SU-DHL-6 (cell line): ENCODE data around the gene IGF2BP2.

Source experiments
- H2AFZ ChIP-seq: fragments of 200-600 bp; sonication (generic); 2 replicates; pipeline ENCODE4 v1.6.1; 2014; ENCODE audit warnings: low read depth, mild to moderate bottlenecking, moderate library complexity, mixed read lengths, antibody characterized with exemption, low read length; ENCODE audit not compliant: severe bottlenecking
- H3F3A ChIP-seq: fragments of 200-600 bp; shearing (Covaris generic); 2 replicates; pipeline ENCODE4 v1.6.0; 2016; ENCODE audit warnings: antibody characterized with exemption, mild to moderate bottlenecking; ENCODE audit not compliant: insufficient read depth
- H3K27ac ChIP-seq: fragments of 200-600 bp; sonication (generic); 2 replicates; pipeline ENCODE4 v1.5.1; 2016; ENCODE audit warnings: low read depth, mild to moderate bottlenecking, low read length, moderate library complexity, mixed read lengths
- H3K27me3 ChIP-seq: fragments of 200-600 bp; sonication (generic), shearing (Covaris generic); 2 replicates; pipeline ENCODE4 v1.6.0; 2014; ENCODE audit warnings: mild to moderate bottlenecking, low read length
- H3K36me3 ChIP-seq: fragments of 200-600 bp; sonication (generic); 2 replicates; pipeline ENCODE4 v1.6.1; 2014; ENCODE audit warnings: mild to moderate bottlenecking, low read length, mixed read lengths
- H3K4me2 ChIP-seq: fragments of 300-600, 200-600 bp; shearing (Covaris generic), sonication (generic); 2 replicates; pipeline ENCODE4 v1.6.0; 2014; ENCODE audit warnings: low read length, low read depth, mild to moderate bottlenecking; ENCODE audit not compliant: poor library complexity, severe bottlenecking
- H3K4me3 ChIP-seq: fragments of 200-600 bp; sonication (generic); 2 replicates; pipeline ENCODE4 v1.5.1; 2014; ENCODE audit warnings: antibody characterized with exemption, low read length, mild to moderate bottlenecking, mixed read lengths; ENCODE audit not compliant: insufficient read depth, poor library complexity, severe bottlenecking
- H3K79me2 ChIP-seq: fragments of 200-600 bp; sonication (generic); 2 replicates; pipeline ENCODE4 v1.6.1; 2014; ENCODE audit warnings: mild to moderate bottlenecking, low read length, moderate library complexity; ENCODE audit not compliant: insufficient read depth
- H3K9ac ChIP-seq: fragments of 200-600 bp; sonication (generic); 2 replicates; pipeline ENCODE4 v1.7.0; 2014; ENCODE audit warnings: mild to moderate bottlenecking, low read length
- H3K9me2 ChIP-seq: fragments of 200-600 bp; sonication (generic); replicated peaks from 2 replicates; pipeline ENCODE4 v1.6.1; 2014; ENCODE audit warnings: low read length; ENCODE audit not compliant: insufficient read depth
- H3K9me3 ChIP-seq: fragments of 200-600 bp; sonication (generic); 2 replicates; pipeline ENCODE4 v1.6.1; 2014; ENCODE audit warnings: low read length, mixed read lengths; ENCODE audit not compliant: insufficient read depth
- H4K20me1 ChIP-seq: fragments of 200-600 bp; sonication (generic); 2 replicates; pipeline ENCODE4 v1.6.1; 2014; ENCODE audit warnings: low read depth, mild to moderate bottlenecking, antibody characterized with exemption, low read length, moderate library complexity, mixed read lengths
- EZH2phosphoT487 ChIP-seq: fragments of 200-600 bp; sonication (generic), shearing (Covaris generic); conservative IDR thresholded peaks from 2 replicates; pipeline ENCODE4 v1.6.1; 2018; ENCODE audit warnings: mild to moderate bottlenecking, antibody characterized with exemption, low read length, moderate library complexity, mixed read lengths
- TF ChIP-seq, protein P1 (sequence below): fragments of 200-600 bp; sonication (generic); IDR thresholded peaks from one replicate; pipeline ENCODE4 v1.5.1; 2017; ENCODE audit warnings: antibody characterized with exemption, mild to moderate bottlenecking, low read length, moderate library complexity; ENCODE audit not compliant: insufficient read depth, poor library complexity, severe bottlenecking

Gene IGF2BP2

DNA sequence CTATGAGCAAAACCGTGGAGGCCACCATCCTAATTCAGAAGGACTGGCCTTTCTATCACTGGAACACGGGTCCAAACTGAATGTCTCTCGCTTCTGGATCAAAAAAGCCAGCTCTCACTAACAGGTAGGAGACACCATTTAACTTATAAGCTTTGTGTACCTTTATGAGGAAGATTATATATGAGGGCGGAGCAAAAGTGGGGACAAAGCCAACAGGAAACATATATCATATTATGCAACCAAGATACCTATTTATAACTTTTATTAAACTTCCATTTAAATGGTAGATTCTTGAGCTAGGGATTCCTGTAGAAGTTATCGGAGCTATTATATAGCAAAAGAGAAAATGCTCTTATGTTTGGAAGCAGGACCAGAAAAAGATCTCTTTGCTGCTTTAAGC, 78.4 kb downstream of the IGF2BP2 start:
- H4K20me1 ChIP-seq = no peaks in the 10 kb centered on the region
- H3K27ac ChIP-seq = no peak overlapping the region
- no peaks in the 10 kb centered on the region for H3K9me3 ChIP-seq
- TF ChIP-seq EZH2phosphoT487 = no peak
- TF ChIP-seq, protein P1, sequence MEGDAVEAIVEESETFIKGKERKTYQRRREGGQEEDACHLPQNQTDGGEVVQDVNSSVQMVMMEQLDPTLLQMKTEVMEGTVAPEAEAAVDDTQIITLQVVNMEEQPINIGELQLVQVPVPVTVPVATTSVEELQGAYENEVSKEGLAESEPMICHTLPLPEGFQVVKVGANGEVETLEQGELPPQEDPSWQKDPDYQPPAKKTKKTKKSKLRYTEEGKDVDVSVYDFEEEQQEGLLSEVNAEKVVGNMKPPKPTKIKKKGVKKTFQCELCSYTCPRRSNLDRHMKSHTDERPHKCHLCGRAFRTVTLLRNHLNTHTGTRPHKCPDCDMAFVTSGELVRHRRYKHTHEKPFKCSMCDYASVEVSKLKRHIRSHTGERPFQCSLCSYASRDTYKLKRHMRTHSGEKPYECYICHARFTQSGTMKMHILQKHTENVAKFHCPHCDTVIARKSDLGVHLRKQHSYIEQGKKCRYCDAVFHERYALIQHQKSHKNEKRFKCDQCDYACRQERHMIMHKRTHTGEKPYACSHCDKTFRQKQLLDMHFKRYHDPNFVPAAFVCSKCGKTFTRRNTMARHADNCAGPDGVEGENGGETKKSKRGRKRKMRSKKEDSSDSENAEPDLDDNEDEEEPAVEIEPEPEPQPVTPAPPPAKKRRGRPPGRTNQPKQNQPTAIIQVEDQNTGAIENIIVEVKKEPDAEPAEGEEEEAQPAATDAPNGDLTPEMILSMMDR = no peak
- no peak overlapping the region for H3K4me2 ChIP-seq
- H3K36me3 ChIP-seq = no peaks in the 10 kb centered on the region
- no peaks in the 10 kb centered on the region for H3F3A ChIP-seq
- H2AFZ ChIP-seq = no peak overlapping the region
- H3K9ac ChIP-seq = no peak overlapping the region
- H3K4me3 ChIP-seq = no peak overlapping the region
- no peaks in the 10 kb centered on the region for H3K27me3 ChIP-seq
- H3K9me2 ChIP-seq = no peaks in the 10 kb centered on the region
- no peaks in the 10 kb centered on the region for H3K79me2 ChIP-seq

DNA sequence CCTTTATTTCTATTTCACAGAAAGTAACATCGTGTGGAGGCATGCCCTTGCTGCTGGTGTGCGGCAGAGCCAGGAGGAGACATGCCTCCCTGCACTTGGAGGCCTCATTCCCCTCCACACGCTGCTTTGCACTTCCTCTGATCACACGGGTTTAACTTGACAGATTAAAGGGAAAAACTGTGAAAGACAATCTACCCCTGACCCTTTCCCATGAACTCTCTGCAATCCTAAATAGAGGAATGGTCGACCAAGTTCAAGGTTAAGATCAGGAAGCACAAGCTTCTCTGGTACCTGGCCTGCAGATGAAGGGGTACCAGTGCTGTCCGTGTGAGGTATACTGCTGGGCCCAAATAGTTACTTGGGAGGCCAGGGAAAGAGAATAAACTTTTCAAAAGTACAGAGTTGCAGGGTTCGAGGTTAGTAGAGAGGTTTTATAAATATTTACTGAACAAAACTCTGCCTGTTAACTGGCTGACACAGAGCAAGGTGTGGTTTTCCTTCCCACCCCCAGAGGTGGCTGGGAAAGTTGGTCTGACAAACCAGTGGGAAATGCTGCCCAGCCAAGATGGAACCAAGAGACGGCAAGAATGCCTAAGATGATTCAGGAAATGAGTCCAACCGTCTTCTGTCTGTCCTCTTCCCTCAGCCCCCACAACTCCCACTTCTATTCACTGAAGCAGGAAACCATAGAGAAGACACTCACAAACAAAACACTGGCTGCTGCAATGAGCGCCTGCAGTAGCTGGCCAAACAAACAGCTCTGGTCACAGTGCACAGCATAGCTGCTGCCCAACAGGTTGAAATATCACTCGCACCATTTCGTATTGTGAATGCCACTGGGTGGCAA, 79.6 kb downstream of the IGF2BP2 start:
- no peaks in the 10 kb centered on the region for H4K20me1 ChIP-seq
- no peaks in the 10 kb centered on the region for H3K79me2 ChIP-seq
- H3K4me2 ChIP-seq = no peak overlapping the region
- no peak overlapping the region for H2AFZ ChIP-seq
- no peak overlapping the region for H3K4me3 ChIP-seq
- no peak for TF ChIP-seq EZH2phosphoT487
- TF ChIP-seq, protein P1 = no peak
- H3K9ac ChIP-seq = no peak overlapping the region
- no peaks in the 10 kb centered on the region for H3K9me2 ChIP-seq
- H3K27ac ChIP-seq = no peak overlapping the region
- H3F3A ChIP-seq = no peaks in the 10 kb centered on the region
- H3K36me3 ChIP-seq = no peaks in the 10 kb centered on the region
- no peaks in the 10 kb centered on the region for H3K9me3 ChIP-seq
- H3K27me3 ChIP-seq = no peaks in the 10 kb centered on the region

DNA sequence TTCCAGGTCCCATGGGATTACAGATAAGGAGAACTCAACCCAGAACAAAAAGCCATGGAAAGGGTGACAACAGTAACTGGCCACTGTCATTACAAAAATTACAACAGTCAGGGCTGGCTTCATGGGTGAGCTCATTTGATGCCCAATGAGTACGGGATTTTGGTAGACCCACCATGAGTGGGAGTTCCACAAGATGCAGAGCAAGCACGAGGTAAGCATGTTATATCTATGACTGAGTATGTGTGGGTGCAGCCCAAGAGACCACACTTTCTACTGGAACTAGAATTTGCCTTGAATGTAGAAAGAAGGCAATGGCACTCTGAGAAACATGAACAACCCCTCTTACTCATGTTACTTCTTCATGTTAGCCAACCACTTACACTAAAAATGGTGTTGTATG, 83.3 kb downstream of the IGF2BP2 start:
- no peak overlapping the region for H2AFZ ChIP-seq
- H3K36me3 ChIP-seq = no peaks in the 10 kb centered on the region
- no peak for TF ChIP-seq EZH2phosphoT487
- TF ChIP-seq, protein P1 = no peak
- no peaks in the 10 kb centered on the region for H3K9me2 ChIP-seq
- no peaks in the 10 kb centered on the region for H3K79me2 ChIP-seq
- H3K9me3 ChIP-seq = no peaks in the 10 kb centered on the region
- no peak overlapping the region for H3K4me3 ChIP-seq
- no peaks in the 10 kb centered on the region for H4K20me1 ChIP-seq
- no peak overlapping the region for H3K4me2 ChIP-seq
- no peaks in the 10 kb centered on the region for H3K27me3 ChIP-seq
- no peaks in the 10 kb centered on the region for H3F3A ChIP-seq
- no peak overlapping the region for H3K27ac ChIP-seq
- H3K9ac ChIP-seq = no peak overlapping the region
